Subcutaneous adipose tissue (tissue), 4 donors: ENCODE measurements around the gene ANKS1B. TPM values are rescaled to one million over a fixed set of nuclear protein-coding genes. Genes with fewer than 3 reads are reported as not detected.

Source experiments
- CTCF ChIP-seq: fragments of 450-650 bp; IDR thresholded peaks from one replicate; pipeline ENCODE4 v1.5.1; 2016; ENCODE audit warnings: low read depth, mild to moderate bottlenecking, control low read depth, antibody characterized with exemption, moderate library complexity
- total RNA-seq, 4 donors: library from RNA; depleted of rRNA; stranded (reverse); fragments of >200 nt; gene quantifications; one replicate each; pipeline ENCODE4 v1.1.0, GENCODE V29; 2016

ANKS1B gene
- total RNA-seq, 4 donors from 2014 or later = 4.5 to 15.4 (median 10.1) TPM

DNA sequence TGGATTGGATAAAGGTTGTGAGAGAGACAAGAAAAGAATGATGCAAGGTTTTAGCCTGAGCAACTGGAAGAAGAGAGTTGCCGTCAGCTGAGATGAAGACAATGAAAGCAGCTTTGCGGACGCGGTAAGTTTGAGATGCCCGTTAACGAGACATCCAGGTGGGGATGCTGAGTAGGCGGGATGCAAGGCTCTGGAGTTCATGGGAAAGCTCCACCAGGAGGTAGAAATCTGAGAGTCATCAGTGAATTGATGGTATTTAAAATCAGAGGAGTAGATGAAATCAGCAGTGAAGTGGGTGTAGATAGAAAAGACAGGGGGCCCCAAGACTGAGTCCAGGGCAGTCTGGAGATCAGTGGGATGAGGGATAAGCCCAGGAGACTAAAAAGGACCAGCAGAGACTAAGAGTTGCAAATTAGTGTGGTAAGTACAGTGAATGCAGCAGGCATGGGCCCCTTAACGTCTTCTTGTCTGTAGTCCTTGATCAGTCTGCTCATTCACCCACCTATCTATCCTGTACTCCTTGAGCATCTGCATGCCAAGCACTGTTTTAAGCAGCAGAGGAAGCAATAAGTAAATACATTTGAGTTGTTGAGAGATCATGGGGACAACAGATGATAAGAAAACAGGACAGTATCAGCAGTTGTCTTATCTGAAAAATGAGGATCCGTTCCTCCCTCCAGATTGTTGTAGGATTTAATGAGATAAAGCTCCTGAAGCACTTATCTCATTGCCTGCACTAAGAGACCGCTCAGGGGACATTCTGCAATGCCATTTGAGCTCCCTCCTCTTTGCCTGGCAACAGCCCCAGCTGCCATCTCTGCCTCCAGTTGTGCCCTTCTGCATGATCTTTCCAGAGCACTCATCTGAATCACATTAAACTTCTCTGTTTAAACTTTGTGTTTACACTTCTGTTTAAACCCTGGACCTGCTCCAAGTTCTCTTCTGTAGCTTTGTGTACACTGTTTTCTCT, 1248.1 kb downstream of the ANKS1B start:
- TF ChIP-seq CTCF = no peak

- TF ChIP-seq CTCF = no peak
Measured at GRCh38 chr12:98735821-98736220, 1248.9 kb downstream of the ANKS1B start.

GRCh38 chr12:98733667-98734350, 1250.9 kb downstream of the ANKS1B start:
- no peak for TF ChIP-seq CTCF

DNA sequence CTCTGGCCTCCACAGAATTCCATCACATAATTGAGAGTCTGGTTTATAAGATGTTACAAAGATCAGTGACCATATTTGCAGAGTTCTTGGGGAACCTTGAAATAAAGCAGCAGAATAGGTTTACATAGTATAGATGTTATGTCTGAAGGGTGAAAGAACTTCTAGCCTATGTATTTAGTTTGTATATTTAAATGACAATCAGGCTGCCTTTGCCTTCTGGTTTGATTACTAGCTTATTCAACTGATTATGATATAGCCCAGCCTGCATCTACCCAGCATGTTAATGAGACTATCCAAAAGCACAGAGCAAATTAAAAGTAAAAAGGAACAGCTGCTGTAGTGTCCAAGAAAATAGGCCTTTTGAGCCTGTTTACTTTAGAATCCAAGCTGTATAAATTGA, 1254.3 kb downstream of the ANKS1B start:
- no peak for TF ChIP-seq CTCF

GRCh38 chr12:98727196-98727595, 1257.5 kb downstream of the ANKS1B start:
- no peak for TF ChIP-seq CTCF

- no peak for TF ChIP-seq CTCF
Measured at GRCh38 chr12:98725476-98726247, 1259.1 kb downstream of the ANKS1B start.
